ENCODE results near the gene COPS9. TPM values are rescaled to one million over a fixed set of nuclear protein-coding genes. Genes with fewer than 3 reads are reported as not detected.
A peak's percentile ranks its signal among the peaks of the same experiment; 100 is the strongest.

Gene COPS9
- 298 TPM for polyA plus RNA-seq (2012; ENCODE audit: low read depth, missing spikeins)

DNA sequence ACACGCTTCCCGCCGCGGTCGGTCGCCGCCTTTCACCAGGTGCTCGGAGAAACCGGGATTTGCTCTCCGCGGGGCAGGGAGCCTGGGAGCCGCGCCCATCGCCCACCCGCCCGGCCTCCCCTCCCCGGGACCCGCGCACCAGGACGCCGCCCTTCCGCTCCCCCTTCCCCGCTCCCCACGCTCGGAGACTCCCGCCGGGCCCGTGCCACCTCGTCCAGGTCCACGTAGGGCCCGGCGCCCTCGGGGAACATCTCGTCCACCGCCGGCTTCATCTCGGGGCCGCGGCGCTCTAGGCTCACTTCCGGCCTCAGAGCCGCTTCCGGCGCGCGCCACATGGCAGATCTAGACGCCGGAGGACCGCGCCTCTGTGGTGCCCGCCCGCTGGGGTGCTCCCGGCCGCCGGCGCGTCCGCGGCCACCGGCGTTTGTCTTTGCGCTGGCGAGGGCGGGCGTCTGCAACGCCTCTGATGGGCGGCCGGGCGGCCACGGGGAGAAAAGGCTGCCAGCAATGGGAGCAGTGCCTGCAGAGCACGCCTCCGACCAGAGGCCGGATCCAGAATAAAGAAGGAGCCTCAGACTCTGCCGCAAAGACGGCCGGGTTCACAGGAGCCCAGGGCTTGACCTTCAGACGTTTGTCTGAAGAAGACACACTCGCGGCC lies at the start of gene COPS9:
Gene COPS9 (minus strand): TSS at position 293 of the 658 bp plus-strand sequence. CDS start 21 bp downstream, at position 272.
- TF ChIP-seq POLR2AphosphoS5 (IDR thresholded peaks at IDR 0.05; ENCODE audit: low read depth, low read length), result peak; percentile 67
- TF ChIP-seq SPI1 (IDR thresholded peaks at IDR 0.05; ENCODE audit: low read depth, low read length), result no peak
- no peak for TF ChIP-seq POU2F2 (IDR thresholded peaks at IDR 0.05; ENCODE audit: low read depth, low read length)
- TF ChIP-seq PAX5 (IDR thresholded peaks at IDR 0.05; ENCODE audit: insufficient read depth, low read length, severe bottlenecking), result no peak
- no peak; the same call in 1 of the 2 replicates for TF ChIP-seq POLR2A (IDR thresholded peaks at IDR 0.05; ENCODE audit: low read depth, low read length)
- TF ChIP-seq TAF1 (IDR thresholded peaks at IDR 0.05; ENCODE audit: low read depth, low read length), result peak; percentile 53; the same call in 1 of the 2 replicates
- peak; percentile 87 for FAIRE-seq
- peak; percentile 99 for DNase-seq (ENCODE audit: insufficient read length, low spot score)

- TF ChIP-seq PAX5 (IDR thresholded peaks at IDR 0.05; ENCODE audit: insufficient read depth, low read length, severe bottlenecking), result no peak
- TF ChIP-seq SPI1 (IDR thresholded peaks at IDR 0.05; ENCODE audit: low read depth, low read length), result no peak
- TF ChIP-seq POLR2A (IDR thresholded peaks at IDR 0.05; ENCODE audit: low read depth, low read length), result no peak
- no peak for TF ChIP-seq TAF1 (IDR thresholded peaks at IDR 0.05; ENCODE audit: low read depth, low read length)
- no peak for TF ChIP-seq POLR2AphosphoS5 (IDR thresholded peaks at IDR 0.05; ENCODE audit: low read depth, low read length)
- no peak for TF ChIP-seq POU2F2 (IDR thresholded peaks at IDR 0.05; ENCODE audit: low read depth, low read length)
- DNase-seq (ENCODE audit: insufficient read length, low spot score) (no peak), FAIRE-seq (no peak)
Observed at GRCh38 chr2:240184656-240185055, 48.6 kb upstream of the COPS9 start.

GRCh38 chr2:240183875-240184590 lies 47.9 kb upstream of the COPS9 start:
- TF ChIP-seq POLR2AphosphoS5 (IDR thresholded peaks at IDR 0.05; ENCODE audit: low read depth, low read length), result no peak
- TF ChIP-seq TAF1 (IDR thresholded peaks at IDR 0.05; ENCODE audit: low read depth, low read length), result no peak
- TF ChIP-seq POLR2A (IDR thresholded peaks at IDR 0.05; ENCODE audit: low read depth, low read length), result no peak
- no peak for TF ChIP-seq SPI1 (IDR thresholded peaks at IDR 0.05; ENCODE audit: low read depth, low read length)
- TF ChIP-seq PAX5 (IDR thresholded peaks at IDR 0.05; ENCODE audit: insufficient read depth, low read length, severe bottlenecking), result no peak
- TF ChIP-seq POU2F2 (IDR thresholded peaks at IDR 0.05; ENCODE audit: low read depth, low read length), result no peak
- DNase-seq (ENCODE audit: insufficient read length, low spot score) (no peak), FAIRE-seq (no peak)

DNA sequence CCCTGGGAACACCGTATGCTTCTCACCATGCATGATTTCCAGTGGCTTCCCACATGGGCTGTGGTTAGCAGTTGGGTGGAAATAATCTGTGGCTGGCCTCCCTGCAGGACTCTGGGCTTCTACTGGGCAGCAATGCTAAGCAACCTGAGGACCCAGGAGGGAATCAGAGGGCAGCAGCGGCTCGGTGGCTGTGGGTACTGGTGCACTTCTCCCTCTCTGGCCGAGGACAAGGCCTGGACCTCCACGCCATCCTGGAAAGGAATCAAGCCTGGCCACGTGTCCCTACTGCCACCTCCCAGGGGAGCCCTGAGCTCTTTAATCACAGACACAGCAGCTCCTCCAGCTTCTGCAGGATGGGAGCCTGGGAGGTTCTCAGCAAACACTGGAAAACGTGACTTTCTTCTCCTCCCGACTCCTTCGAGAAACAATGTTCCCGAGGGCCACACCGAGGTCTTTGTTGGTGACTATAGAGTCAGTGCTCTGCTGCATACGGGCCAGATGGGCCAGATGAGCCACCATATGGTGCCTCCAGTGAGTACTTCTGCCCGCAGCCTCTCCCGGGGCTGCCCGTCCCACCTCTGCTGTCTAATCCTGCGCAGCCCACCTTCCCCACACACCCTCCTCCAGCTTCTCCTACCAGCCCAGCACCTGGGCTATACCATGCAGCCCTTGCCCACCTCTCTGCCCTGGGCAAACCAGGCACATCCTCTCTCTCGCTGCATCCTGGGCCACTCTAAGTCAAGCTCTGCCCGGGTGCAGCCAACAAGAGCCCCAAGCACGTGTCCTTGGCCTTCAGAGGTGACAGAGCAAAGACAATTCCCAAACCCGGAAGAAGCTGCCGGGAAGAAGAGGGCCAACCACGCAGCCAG lies 47.1 kb upstream of the COPS9 start:
- no peak for TF ChIP-seq POLR2AphosphoS5 (IDR thresholded peaks at IDR 0.05; ENCODE audit: low read depth, low read length)
- TF ChIP-seq TAF1 (IDR thresholded peaks at IDR 0.05; ENCODE audit: low read depth, low read length), result no peak
- TF ChIP-seq POLR2A (IDR thresholded peaks at IDR 0.05; ENCODE audit: low read depth, low read length), result no peak
- TF ChIP-seq SPI1 (IDR thresholded peaks at IDR 0.05; ENCODE audit: low read depth, low read length), result no peak
- no peak for TF ChIP-seq POU2F2 (IDR thresholded peaks at IDR 0.05; ENCODE audit: low read depth, low read length)
- no peak for TF ChIP-seq PAX5 (IDR thresholded peaks at IDR 0.05; ENCODE audit: insufficient read depth, low read length, severe bottlenecking)
- DNase-seq (ENCODE audit: insufficient read length, low spot score) (no peak), FAIRE-seq (no peak)

GRCh38 chr2:240182476-240182875 lies 46.4 kb upstream of the COPS9 start:
- DNase-seq (ENCODE audit: insufficient read length, low spot score), result no peak
- TF ChIP-seq TAF1 (IDR thresholded peaks at IDR 0.05; ENCODE audit: low read depth, low read length) (no peak), POLR2A (IDR thresholded peaks at IDR 0.05; ENCODE audit: low read depth, low read length) (no peak), POLR2AphosphoS5 (IDR thresholded peaks at IDR 0.05; ENCODE audit: low read depth, low read length) (no peak), SPI1 (IDR thresholded peaks at IDR 0.05; ENCODE audit: low read depth, low read length) (no peak), PAX5 (IDR thresholded peaks at IDR 0.05; ENCODE audit: insufficient read depth, low read length, severe bottlenecking) (no peak), POU2F2 (IDR thresholded peaks at IDR 0.05; ENCODE audit: low read depth, low read length) (no peak)
- FAIRE-seq, result no peak

GRCh38 chr2:240182001-240182400 lies 45.9 kb upstream of the COPS9 start:
- FAIRE-seq (no peak), DNase-seq (ENCODE audit: insufficient read length, low spot score) (no peak)
- no peak for TF ChIP-seq POLR2AphosphoS5 (IDR thresholded peaks at IDR 0.05; ENCODE audit: low read depth, low read length)
- no peak for TF ChIP-seq TAF1 (IDR thresholded peaks at IDR 0.05; ENCODE audit: low read depth, low read length)
- no peak for TF ChIP-seq SPI1 (IDR thresholded peaks at IDR 0.05; ENCODE audit: low read depth, low read length)
- TF ChIP-seq POLR2A (IDR thresholded peaks at IDR 0.05; ENCODE audit: low read depth, low read length), result no peak
- TF ChIP-seq PAX5 (IDR thresholded peaks at IDR 0.05; ENCODE audit: insufficient read depth, low read length, severe bottlenecking), result no peak
- TF ChIP-seq POU2F2 (IDR thresholded peaks at IDR 0.05; ENCODE audit: low read depth, low read length), result no peak

GRCh38 chr2:240179941-240180666 lies 44.0 kb upstream of the COPS9 start:
- TF ChIP-seq SPI1 (IDR thresholded peaks at IDR 0.05; ENCODE audit: low read depth, low read length) (no peak), POLR2AphosphoS5 (IDR thresholded peaks at IDR 0.05; ENCODE audit: low read depth, low read length) (no peak), TAF1 (IDR thresholded peaks at IDR 0.05; ENCODE audit: low read depth, low read length) (no peak), POLR2A (IDR thresholded peaks at IDR 0.05; ENCODE audit: low read depth, low read length) (no peak), PAX5 (IDR thresholded peaks at IDR 0.05; ENCODE audit: insufficient read depth, low read length, severe bottlenecking) (no peak), POU2F2 (IDR thresholded peaks at IDR 0.05; ENCODE audit: low read depth, low read length) (no peak)
- DNase-seq (ENCODE audit: insufficient read length, low spot score) (no peak), FAIRE-seq (no peak)

DNA sequence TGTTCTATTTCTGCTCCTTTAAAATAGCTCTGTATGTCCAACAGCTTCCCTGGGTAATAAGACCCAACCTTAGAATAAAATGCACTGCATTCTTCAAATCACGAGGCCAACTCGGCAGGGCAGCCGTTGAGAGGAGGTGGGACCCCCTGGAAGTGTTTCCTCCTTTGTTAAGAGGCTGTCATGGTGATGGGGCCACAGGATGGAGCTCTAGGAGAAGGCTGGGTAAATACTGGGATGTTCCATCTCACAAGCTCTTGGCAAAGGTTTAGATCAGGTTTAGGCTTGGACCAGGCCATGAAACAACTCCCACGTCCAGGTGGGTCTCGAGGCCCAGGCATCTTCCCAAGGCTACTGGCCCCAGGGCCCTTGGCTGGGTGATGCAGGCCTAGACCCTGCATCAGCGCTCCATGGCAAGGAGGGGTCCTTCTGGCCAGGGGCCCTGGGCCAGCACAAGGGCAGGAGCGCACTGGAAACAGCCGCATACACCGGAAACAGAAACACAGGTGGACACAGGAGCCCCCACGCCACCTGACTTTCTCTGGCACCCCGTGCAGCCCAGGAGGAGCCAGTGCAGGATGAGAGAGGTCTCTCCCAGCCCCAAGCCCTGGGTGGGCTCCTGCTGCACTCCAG lies 43.2 kb upstream of the COPS9 start:
- FAIRE-seq (no peak), DNase-seq (ENCODE audit: insufficient read length, low spot score) (no peak)
- TF ChIP-seq POLR2AphosphoS5 (IDR thresholded peaks at IDR 0.05; ENCODE audit: low read depth, low read length) (no peak), SPI1 (IDR thresholded peaks at IDR 0.05; ENCODE audit: low read depth, low read length) (no peak), PAX5 (IDR thresholded peaks at IDR 0.05; ENCODE audit: insufficient read depth, low read length, severe bottlenecking) (no peak), POLR2A (IDR thresholded peaks at IDR 0.05; ENCODE audit: low read depth, low read length) (no peak), TAF1 (IDR thresholded peaks at IDR 0.05; ENCODE audit: low read depth, low read length) (no peak), POU2F2 (IDR thresholded peaks at IDR 0.05; ENCODE audit: low read depth, low read length) (no peak)
